ENCODE measurements around the gene CABP4.
"Not testable (repeated sequence)": the region's sequence is repeated elsewhere in the genome, so short reads cannot be mapped to it uniquely, and the experiment has no call there.

Gene CABP4

DNA sequence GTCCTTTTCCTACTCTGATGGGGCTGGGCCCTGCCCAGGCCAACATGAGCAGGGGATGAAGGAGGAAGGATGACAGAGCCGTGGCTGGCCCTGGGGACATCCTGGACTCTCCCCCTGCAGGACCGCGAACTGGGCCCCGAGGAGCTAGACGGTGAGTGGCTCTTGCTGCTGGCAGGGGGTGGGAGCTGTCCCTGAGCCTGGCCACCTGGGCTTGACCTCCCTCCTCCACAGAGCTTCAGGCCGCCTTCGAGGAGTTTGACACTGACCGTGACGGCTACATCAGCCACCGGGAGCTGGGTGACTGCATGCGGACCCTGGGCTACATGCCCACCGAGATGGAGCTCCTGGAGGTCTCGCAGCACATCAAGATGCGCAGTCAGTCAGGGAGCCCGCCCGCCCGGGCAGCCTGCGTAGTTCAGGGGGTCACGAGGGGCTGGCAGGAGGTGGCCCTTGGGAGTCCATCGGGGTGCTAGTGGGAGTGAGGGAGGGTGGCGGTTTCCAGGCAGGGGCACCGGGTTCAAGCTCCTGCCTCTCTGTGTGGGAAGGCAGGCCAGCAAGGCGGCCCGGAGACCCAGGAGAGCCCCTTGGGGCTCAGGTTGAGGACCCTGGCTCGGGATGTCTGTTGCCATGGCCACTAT lies 1.0 kb downstream of the CABP4 start:
- DNase-seq, result no peak

DNA sequence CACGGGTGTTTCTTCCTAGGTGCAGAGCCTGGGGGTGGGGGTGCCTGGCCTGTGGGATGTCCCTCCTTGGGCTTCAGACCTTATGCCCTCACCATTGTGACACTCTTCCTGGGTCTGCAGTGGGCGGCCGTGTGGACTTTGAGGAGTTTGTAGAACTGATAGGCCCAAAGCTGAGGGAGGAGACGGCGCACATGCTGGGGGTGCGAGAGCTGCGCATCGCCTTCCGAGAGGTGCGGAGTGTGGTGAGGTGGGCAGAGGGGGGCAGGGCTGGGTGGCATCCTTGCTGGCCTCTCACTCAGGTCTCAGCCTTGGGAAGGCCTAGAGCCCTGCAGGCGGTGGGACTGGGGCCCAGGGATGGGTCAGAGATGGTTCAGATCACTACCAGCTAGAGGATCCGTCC lies 2.3 kb downstream of the CABP4 start:
- DNase-seq, result no peak

DNA sequence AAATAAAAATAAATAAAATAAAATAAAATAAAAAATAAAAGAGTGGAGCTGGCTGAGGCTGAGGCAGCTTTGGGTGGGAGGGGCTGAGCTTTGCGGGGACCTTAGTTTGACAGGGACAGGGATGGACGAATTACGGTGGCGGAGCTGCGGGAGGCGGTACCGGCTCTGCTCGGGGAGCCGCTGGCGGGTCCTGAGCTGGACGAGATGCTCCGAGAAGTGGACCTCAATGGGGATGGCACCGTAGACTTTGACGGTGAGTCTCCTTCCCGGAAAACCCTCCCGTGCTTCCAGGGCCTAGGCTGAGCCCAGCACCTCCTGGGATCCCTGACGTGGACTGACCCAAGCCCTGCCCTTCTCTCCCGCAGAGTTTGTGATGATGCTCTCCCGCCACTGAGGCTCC lies 3.1 kb downstream of the CABP4 start:
- DNase-seq, result no peak

DNA sequence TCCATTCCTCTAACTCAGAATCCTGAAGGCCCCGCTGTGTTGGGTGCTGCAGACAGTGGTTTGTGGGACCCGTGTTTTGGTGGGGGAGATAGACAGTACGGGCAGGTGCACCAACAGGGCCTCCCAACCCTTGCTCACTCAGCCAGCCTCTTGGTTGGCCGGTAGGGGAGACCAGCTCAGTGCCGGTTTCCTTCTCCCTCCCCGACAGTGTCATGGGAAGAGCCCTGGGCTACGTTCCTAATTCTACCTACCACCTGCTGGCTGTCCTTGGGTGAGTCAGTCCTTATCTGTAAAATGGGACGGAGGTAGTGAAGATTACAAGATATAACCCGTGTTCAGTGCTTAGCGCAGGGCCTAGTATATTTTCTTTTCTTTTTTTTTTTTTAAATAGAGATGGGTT lies 8.0 kb downstream of the CABP4 start:
- no peak for DNase-seq

DNA sequence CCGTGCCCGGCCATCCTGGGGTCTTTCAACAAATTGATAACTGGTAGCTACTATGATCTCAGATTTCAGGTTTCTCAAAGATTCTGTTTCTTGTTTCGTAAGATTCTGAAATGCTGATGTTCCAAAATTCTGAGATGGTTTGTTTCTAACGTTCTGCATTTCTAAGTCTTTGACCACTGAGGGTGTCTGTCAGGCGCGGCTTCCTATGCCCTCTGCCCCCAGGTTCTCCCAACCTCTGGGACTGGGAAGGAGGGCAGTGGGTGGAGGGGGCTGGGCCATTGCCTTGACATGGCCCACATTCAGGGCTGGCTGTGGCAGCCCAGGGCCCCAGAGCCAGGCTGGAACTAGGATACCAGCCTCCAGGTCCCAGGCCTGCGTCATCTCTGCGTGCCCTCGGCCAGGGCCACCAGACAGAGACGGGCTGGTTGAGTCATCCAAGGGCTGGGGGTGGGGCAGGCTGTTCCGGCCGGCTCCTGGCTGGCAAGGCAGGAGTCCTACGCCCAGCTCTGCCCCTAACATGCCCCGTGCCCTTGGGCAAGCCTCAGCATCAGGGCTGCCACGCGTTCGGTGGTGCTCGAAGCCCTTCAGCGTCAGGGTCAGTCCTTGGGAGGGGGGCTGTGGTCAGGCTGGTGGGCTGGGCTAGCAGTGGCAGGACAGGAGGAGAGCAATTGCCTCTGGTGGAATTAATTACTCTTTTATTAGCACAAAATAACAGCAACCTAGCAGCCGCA lies 8.7 kb downstream of the CABP4 start:
- DNase-seq, result no peak

DNA sequence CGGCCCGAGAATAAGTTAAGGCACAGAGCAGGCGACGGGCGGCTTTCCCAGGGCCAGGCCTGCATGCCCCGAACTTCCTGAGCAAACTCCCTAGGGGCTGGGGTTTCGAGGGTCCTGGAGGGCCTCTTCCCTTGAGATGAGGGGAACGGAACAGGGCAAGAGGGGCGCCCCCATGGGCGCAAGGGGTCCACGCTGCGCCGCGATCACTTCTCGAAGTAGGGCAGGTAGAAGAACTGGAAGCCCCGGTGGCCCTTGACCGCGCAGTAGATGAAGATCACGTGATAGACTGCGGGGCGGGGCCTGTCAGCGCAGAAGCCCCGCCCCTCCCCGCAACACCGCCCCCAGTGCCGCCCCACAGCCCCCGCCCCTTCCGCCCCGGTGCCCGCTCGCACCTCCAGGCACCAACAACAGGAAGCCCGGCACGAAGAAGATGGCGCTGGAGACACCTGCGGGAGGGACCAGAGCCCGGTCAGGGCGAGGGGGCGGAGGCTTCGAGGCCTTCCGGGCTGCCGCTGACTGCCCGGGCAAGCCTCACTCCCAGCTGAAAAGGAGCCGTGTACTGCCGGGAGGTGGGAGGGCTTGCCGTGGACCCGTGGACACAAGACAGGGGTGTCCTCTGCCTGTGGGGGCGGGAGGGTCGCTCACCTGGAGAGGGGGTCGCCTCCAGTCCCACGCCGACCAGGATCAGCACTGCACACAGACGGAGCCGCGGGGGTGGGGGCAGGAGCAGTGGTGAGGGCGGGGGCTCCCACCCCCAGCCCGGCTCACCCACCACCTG lies 9.4 kb downstream of the CABP4 start:
- peak; percentile 33 for DNase-seq

DNA sequence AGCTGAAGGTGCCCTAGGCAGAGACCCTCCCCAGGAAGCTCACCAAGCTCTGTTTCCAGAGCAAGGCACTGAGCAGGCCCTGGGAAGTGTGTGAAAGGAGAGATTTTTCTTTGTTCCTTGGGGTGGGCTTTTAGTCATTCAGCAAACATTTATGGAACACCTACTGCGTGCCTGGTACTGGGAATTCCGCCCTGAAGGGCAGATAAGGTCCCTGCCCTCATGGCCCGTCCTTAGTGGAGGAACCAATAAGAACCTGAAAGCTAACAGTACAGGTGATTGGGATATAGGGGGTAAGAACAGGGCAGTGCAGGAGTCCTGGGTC lies 10.0 kb downstream of the CABP4 start:
- no peak for DNase-seq

DNA sequence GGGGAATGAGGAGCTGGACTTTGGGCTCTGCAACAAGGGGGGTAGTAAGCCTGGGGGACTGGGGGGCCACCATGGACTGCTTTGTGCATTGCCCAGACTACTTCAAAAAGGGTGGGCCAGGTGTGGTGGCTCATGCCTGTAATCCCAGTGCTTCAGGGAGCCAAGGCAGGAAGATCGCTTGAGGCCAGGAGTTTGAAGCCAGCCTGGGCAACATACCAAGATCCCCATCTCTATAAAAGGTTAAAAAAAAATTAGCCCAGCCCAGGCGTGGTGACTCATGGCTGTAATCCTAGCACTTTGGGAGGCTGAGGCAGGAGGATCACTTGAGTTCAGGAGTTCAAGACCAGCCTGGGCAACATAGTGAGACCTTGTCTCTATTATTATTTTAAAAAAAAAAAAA lies 10.4 kb downstream of the CABP4 start:
- DNase-seq, result not testable (repeated sequence)

DNA sequence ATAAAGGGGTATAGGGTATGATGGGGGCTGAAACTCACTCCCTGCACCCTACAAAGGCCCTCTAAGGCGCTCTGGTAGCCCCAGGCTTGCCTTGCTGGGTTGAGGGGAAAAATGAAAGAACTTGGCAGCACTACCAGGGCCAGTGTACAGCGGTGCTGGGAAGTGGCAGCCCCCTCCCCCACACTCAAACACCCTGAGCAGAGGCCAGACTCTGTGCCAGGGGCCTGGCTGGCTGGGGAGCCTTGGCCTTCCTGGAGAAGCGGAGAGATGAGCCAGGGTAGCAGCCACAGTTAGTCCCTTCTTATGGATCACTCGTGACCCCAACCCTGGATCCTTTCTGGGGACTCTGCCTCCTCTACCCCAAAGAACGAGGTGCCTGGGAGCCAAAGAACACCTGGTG lies 11.2 kb downstream of the CABP4 start:
- no peak for DNase-seq

DNA sequence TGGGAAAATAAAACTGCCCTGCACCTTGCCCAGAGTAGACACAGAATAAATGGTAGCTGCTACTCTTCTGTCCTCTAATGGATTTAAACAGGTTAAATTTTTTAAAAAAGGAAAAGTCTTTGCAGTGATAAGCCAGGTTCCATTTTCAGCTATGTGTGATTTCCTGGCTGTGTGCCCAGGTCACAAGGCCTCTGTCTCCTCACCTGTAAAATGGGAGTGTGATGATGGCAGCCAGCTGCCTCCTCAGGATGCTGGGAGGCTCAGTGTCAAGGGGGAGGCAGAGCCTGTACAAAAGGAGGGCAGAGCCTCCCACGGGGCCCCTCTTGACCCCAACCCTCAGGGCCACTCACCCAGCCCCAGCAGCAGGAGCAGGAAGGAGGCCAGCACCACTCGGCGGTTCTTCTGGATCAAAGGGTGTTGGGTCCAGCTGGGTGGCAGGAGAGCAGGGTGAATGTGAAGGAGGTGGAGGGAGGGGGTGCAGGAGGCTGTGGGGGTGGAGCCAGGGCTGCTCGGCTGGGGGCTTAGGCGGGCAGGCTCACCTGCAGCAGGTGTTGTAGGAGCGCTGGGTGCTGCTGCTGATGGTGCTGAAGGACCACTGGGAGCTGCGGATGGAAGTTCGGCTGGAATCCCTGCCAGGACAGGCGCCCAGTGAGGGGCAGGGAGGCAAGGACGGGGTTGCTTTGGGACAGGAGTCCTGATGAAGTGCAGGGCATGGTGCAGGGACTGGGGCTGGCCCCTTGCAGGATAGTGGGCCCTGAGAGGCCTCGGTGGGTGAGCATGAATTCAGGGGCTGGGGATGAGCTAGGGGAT lies 12.0 kb downstream of the CABP4 start:
- DNase-seq, result no peak

DNA sequence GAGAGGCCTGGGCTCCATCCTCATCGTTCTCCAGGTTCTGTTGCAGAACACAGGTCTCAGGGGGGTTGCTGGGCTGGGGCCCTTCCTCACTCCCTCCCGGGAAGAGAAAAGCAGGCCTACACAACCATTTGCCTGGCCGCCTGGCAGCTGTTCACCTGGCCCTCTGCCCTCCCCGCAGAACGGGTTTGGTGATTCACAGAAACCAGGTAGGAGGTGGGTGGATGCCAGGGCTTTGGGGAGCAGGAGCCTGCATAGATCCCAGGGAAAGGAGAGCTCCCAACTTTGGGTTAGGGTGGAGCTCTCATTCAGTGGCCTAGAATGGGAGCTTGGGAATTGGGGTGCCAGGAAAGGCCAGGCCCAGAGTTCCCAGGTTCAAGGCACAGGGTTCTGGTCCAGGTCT lies 12.9 kb downstream of the CABP4 start:
- DNase-seq, result no peak

DNA sequence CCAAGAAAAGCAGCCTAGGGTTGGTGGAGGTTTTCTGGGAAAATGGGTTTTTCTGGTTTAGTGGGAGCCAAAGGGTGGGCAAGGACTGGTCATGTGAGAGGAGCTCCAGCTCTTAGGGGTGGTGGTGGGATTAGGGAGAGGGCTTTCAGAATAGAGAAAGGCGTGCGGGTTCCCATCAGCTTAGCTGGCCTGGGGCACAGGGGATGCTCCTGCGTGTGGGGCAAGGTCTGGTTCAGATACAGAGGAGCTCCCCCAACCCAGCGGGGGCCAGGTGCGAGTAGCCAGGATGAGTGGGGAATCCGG lies 13.3 kb downstream of the CABP4 start:
- no peak for DNase-seq

DNA sequence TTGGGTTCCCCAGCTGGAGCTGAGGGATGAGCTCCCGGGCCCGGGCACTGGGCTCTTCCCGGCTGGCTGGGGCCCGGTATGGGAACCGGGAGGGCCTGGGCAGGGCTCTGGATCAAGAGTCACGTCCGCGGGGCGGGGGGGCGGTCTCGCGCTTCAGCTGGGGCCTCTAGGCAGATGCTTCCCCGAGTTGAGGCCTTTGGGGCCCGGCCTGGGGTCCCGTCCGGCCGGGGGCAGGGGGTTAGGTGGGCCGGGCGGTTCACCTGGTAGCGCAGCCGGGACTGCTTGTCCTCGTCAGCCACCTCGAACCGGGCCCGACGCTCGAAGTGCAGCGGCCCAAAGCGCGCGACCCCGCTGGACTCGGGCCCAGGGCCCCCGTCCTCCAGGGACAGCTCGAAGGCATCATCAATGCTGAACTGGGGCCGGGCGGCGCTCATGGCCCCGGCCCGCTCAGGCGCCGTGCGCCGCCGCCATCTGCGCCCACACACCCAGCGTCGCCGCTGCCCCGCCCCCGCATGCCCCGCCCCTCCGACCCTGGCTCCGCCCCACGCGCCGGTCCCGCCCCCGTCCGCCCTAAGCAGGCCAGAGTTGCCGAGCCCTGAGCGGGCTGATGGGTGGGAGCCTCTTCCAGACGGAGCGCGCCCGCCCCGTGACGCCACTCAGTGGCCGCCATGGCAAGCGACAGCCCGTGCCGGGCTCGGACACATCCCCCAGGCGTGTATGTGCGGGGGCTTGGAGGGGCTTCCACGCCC lies 13.8 kb downstream of the CABP4 start, which contains the start of gene TMEM134:
Gene TMEM134, minus strand, starts transcription at position 493 of the 749 bp plus-strand sequence. Its CDS starts 59 bp downstream, at position 434.
- peak; percentile 93 for DNase-seq

DNA sequence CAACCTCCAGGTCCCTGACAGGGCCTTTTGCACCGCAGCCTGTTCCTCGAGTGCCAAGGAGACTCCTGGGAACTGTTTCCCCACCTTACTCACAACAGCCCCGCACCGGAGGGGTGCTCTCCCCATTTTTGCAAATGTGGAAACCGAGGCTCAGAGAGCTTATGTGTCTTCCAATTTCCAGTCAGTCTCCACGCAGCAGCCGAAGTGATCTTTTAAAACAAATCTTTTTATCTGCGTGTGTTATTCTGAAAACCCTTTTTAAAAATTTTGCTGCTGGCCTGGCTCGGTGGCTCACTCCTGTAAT lies 14.3 kb downstream of the CABP4 start:
- DNase-seq, result no peak

DNA sequence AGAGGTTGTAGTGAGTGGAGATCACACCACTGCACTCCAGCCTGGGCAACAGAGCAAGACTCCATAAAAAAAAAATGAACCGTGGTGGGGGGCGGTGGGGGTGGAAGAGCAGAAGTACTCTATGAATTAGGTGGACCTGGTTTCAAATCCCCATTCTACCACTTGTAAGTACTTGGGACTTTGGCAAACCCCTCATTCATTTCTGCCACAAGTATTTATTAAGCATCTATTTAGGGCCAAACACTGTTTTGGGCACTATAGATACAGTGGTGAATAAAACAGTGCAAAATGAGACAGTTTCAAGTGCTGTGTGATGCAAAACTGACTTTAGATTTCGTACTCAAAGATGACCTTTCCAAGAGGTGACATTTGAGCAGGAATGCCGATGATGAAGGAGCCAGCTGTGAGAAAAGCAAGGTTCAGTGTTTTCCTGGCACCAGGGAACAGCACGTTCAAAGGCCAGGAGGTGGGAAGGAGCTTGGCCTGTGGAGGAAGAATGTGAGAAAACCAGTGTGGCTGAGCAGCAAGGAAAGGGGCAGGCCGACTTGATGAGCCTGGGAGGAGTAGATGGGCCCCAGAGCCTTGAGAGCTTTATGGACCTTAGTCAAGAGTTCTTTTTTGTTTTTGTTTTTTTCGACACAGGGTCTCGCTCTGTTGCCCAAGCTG lies 15.3 kb downstream of the CABP4 start:
- no peak for DNase-seq

DNA sequence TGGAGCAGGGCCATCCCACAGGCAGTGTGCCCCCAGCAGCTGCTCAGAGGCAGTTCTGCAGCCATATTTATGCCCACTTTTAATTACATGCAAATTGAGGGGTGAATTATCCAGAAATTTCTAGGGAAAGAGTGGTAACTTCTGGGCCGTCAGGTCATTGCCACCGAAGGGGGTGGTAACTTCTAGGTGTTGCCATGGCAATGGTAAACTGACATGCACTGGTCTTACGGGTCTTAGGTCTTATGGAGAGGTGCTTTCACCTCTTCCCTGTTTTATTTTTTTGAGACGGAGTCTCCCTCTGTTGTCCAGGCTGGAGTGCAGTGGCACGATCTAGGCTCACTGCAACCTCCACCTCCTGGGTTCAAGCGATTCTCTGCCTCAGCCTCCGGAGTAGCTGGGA lies 17.7 kb downstream of the CABP4 start:
- no peak for DNase-seq

DNA sequence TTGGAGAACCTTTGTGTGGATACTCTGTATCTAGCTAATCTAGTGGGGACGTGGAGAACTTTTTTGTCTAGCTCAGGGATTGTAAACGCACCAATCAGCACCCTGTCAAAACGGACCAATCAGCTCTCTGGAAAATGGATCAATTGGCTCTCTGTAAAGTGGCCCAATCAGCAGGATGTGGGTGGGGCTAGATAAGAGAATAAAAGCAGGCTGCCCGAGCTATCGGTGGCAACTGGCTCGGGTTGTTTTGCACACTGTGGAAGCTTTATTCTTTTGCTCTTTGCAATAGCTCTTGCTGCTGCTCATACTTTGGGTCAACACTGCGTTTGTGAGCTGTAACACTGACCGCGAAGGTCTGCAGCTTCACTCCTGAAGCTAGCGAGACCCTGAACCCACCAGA lies 21.5 kb downstream of the CABP4 start:
- not testable (repeated sequence) for DNase-seq

DNA sequence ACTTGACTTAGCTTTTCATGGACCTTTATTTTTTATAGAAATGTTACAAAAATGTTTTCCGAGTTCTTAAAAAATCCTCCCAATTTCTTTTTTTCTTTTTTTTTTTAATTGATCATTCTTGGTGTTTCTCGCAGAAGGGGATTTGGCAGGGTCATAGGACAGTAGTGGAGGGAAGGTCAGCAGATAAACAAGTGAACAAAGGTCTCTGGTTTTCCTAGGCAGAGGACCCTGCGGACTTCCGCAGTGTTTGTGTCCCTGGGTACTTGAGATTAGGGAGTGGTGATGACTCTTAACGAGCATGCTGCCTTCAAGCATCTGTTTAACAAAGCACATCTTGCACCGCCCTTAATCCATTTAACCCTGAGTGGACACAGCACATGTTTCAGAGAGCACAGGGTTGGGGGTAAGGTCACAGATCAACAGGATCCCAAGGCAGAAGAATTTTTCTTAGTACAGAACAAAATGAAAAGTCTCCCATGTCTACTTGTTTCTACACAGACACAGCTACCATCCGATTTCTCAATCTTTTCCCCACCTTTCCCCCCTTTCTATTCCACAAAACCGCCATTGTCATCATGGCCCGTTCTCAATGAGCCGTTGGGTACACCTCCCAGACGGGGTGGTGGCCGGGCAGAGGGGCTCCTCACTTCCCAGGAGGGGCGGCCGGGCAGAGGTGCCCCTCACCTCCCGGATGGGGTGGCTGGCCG lies 22.3 kb downstream of the CABP4 start:
- not testable (repeated sequence) for DNase-seq

DNA sequence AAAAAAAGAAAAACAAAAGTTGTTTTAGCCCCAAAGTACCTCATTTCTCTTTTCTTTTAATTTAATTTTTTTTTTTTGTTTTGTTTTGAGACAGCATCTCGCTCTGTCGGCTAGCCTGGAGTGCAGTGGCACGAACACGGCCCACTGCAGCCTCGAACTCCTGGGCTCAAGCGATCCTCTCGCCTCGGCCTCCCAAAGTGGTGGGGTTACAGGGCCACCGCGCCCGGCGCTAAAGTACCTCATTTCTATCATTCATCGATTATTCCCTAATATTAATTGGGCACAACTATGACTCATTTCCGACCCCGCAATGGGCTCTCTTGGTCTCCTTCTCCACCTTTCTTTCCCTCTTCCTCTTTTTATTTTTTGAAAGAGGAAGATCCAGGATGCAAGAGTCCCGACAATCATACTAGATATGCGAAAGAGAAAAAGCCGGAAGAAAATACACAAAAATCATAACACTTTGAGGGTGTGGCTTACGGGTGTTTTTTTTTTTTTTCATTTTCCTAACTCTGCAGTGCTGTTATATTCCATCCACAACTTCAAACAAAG lies 27.2 kb downstream of the CABP4 start:
- no peak for DNase-seq

DNA sequence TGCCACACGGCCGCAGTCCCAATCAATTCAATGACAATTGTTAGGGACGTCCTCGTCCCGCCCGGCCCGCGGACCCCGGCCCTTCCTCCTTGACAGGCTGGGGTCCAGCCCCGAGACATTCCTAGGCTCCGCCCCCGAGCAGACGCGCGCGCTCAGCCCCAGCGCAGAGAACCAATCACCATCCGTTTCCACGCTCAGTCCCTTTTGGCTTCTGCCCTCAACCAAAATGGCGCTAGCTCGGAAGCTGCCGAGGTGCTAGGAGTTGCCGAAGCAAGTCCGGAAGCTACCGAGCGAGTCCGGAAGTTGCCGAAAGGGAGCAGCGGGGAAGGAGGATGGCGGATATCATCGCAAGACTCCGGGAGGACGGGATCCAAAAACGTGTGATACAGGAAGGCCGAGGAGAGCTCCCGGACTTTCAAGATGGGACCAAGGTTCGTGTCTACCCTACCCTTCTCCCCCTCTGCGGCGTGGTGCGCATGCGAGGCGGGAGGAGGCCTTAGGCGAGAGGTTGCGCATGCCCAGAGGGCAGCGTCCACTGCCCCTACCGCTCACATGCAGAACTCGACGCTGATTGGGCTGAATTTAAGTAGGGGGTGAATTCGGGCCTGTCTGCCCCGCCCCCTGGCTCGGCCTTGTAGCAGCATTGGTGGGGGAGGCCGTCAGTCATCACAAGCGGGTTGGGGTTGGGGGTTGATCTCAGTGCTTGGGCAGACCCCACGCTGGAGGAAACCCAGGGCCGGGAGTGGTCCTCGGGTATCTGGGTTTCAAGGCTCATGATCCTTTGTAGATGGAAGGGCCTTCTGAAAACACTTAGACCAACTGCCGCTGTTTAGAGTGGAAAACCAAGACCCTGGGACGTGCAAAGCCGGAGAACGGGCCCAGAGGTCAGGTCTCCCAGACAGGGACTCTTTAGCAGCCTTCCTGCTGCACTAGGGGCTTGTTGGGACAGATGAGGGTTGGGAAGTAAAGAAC lies 28.0 kb downstream of the CABP4 start, which contains the start of gene AIP:
Gene AIP, plus strand, starts transcription at position 200 of the 972 bp plus-strand sequence. Its CDS starts 133 bp downstream, at position 333.
- DNase-seq, result peak; percentile 96

Measured in NCI-H510A (cell line).